Activated CD8-positive, alpha-beta memory T cell treated with anti-CD3 and anti-CD28 coated beads, Interleukin-2, amount 10 ng/mL, durations not matched to agents 7 days and 5 days (primary cell): Measurements from ENCODE around the gene B3GNT7. TPM values are rescaled to one million over a fixed set of nuclear protein-coding genes. Genes with fewer than 3 reads are reported as not detected.
A peak's percentile ranks its signal among the peaks of the same experiment; 100 is the strongest.
"Not testable (repeated sequence)": the region's sequence is repeated elsewhere in the genome, so short reads cannot be mapped to it uniquely, and the experiment has no call there.

Experiments
- ATAC-seq: fragments of 150-1000 bp; cut with Tn5 transposase; one replicate; pipeline ENCODE4 v1.10.0; 2021; ENCODE audit warnings: moderate library complexity
- CTCF ChIA-PET: fragments of 350-600 bp; sonication (Branson Sonifier 250); formaldehyde crosslinking; loops from one replicate; lab custom pipeline; 2021; ENCODE audit warnings: antibody characterized with exemption; lab: Charles Lee
- DNase-seq: peaks from one replicate; pipeline ENCODE4 v3.0.0-alpha.2; 2020
- H3K27ac Mint-ChIP-seq: one replicate; pipeline ENCODE4 v1.8.0; 2021; ENCODE audit warnings: mild to moderate bottlenecking, mixed read lengths
- H3K27me3 Mint-ChIP-seq: one replicate; pipeline ENCODE4 v1.8.0; 2021; ENCODE audit warnings: mixed read lengths
- H3K36me3 Mint-ChIP-seq: one replicate; pipeline ENCODE4 v1.8.0; 2021; ENCODE audit warnings: mild to moderate bottlenecking, mixed read lengths
- H3K4me1 Mint-ChIP-seq: one replicate; pipeline ENCODE4 v1.8.0; 2021; ENCODE audit warnings: mixed read lengths
- H3K4me3 Mint-ChIP-seq: one replicate; pipeline ENCODE4 v1.8.0; 2021; ENCODE audit warnings: mild to moderate bottlenecking, moderate library complexity, mixed read lengths
- H3K9me3 Mint-ChIP-seq: one replicate; pipeline ENCODE4 v1.8.0; 2022; ENCODE audit warnings: low read depth, mixed read lengths
- total RNA-seq, 2 experiments: library from RNA; stranded (reverse); gene quantifications; one replicate each; pipeline ENCODE4 v1.2.3, GENCODE V29; 2021

The B3GNT7 gene
- total RNA-seq, 2 experiments from 2014 or later: 0.47 to 0.49 TPM

GRCh38 chr2:231394211-231395141, 1.0 kb upstream of the B3GNT7 start:
- ATAC-seq (no peak), DNase-seq (no peak)
- Mint-ChIP-seq H3K9me3 (no peaks in the 10 kb centered on the region), H3K4me3 (peak overlapping the region; percentile 76), H3K27ac (peak overlapping the region; percentile 97), H3K4me1 (peaks cover 33% of the 10 kb centered on the region), H3K27me3 (peaks cover 21% of the 10 kb centered on the region), H3K36me3 (peaks cover 2% of the 10 kb centered on the region)
- CTCF ChIA-PET: interaction anchor here (0.6 to 5.7 kb wide), 9 partner anchors 8 to 1168 kb away, joined by 3 to 32 read pairs (median 5); no protein-coding TSS in a partner anchor

- peak overlapping the region; percentile 30 for H3K4me3 Mint-ChIP-seq
- ATAC-seq (no peak), DNase-seq (no peak)
- H3K4me1 Mint-ChIP-seq: peaks cover 33% of the 10 kb centered on the region
- no peaks in the 10 kb centered on the region for H3K9me3 Mint-ChIP-seq
- peaks cover 2% of the 10 kb centered on the region for H3K36me3 Mint-ChIP-seq
- peaks cover 21% of the 10 kb centered on the region for H3K27me3 Mint-ChIP-seq
- no peak overlapping the region for H3K27ac Mint-ChIP-seq
- CTCF ChIA-PET: interaction anchor here (0.7 to 5.7 kb wide), 6 partner anchors 10 to 344 kb away, joined by 3 to 32 read pairs (median 4); no protein-coding TSS in a partner anchor
Observed at GRCh38 chr2:231396058-231396821, 730 bp downstream of the B3GNT7 start.

DNA sequence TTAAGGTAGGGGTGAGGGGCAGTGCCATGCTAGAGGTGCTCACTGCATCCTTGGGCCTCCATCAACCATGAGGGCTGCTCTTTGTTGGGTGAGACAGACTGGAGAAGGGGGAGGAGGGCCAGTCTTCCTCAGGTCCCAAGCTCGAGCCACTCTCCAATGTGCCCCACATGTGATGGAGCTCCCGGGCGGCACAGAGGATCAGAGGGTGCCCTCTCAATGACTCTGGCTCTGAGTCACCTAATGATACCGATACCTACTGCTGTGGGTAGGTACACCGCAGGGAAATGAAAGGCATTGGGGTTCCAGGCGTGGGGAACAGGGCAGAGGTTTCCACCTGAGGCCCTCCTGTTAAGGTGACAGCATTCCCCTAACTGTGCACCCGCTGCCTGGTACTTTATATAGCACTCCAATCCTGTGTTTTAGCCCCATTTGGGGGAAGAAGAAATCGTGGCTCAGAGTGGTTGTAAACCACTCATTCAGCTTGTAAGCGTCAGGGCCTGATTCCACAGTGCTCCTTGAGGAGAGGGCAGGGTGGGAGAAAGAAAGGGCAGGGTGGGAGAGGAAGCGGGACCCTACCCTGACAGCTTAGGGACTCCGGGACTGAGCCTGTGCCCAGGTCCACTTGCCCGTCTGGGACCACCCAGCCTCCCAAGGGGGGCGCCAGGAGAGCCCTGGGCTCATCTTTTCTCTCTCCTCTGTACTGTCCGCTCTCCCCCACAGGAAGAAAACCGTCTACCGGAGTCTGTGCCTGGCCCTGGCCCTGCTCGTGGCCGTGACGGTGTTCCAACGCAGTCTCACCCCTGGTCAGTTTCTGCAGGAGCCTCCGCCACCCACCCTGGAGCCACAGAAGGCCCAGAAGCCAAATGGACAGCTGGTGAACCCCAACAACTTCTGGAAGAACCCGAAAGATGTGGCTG, 1.8 kb downstream of the B3GNT7 start:
- H3K4me3 Mint-ChIP-seq: no peak overlapping the region
- CTCF ChIA-PET: interaction anchor here (0.7 to 5.7 kb wide), 4 partner anchors 9 to 101 kb away, joined by 3 to 32 read pairs (median 4); no protein-coding TSS in a partner anchor
- peak; percentile 24 for ATAC-seq
- peaks cover 33% of the 10 kb centered on the region for H3K4me1 Mint-ChIP-seq
- H3K27ac Mint-ChIP-seq: no peak overlapping the region
- H3K27me3 Mint-ChIP-seq: peaks cover 23% of the 10 kb centered on the region
- H3K9me3 Mint-ChIP-seq: no peaks in the 10 kb centered on the region
- peaks cover 2% of the 10 kb centered on the region for H3K36me3 Mint-ChIP-seq
- DNase-seq: no peak

- Mint-ChIP-seq H3K9me3 (no peaks in the 10 kb centered on the region), H3K27me3 (peaks cover 29% of the 10 kb centered on the region), H3K4me1 (peaks cover 32% of the 10 kb centered on the region), H3K36me3 (peaks cover 2% of the 10 kb centered on the region), H3K4me3 (no peak overlapping the region), H3K27ac (no peak overlapping the region)
- ATAC-seq (no peak), DNase-seq (no peak)
- CTCF ChIA-PET: interaction anchor here (1.0 to 5.7 kb wide), 2 partner anchors 8 to 36 kb away, joined by 3 to 32 read pairs; no protein-coding TSS in a partner anchor
Observed at GRCh38 chr2:231397928-231398294, 2.4 kb downstream of the B3GNT7 start.

DNA sequence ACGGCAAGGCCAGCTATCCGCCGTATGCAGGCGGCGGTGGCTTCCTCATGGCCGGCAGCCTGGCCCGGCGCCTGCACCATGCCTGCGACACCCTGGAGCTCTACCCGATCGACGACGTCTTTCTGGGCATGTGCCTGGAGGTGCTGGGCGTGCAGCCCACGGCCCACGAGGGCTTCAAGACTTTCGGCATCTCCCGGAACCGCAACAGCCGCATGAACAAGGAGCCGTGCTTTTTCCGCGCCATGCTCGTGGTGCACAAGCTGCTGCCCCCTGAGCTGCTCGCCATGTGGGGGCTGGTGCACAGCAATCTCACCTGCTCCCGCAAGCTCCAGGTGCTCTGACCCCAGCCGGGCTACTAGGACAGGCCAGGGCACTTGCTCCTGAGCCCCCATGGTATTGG, 3.1 kb downstream of the B3GNT7 start:
- Mint-ChIP-seq H3K4me1 (peaks cover 25% of the 10 kb centered on the region), H3K9me3 (no peaks in the 10 kb centered on the region), H3K27ac (no peak overlapping the region), H3K4me3 (no peak overlapping the region), H3K36me3 (peaks cover 2% of the 10 kb centered on the region), H3K27me3 (peaks cover 35% of the 10 kb centered on the region)
- CTCF ChIA-PET: interaction anchor here (5.7 kb wide), 1 partner anchor 8 kb away, joined by 32 read pairs; no protein-coding TSS in a partner anchor
- DNase-seq: no peak
- no peak for ATAC-seq

DNA sequence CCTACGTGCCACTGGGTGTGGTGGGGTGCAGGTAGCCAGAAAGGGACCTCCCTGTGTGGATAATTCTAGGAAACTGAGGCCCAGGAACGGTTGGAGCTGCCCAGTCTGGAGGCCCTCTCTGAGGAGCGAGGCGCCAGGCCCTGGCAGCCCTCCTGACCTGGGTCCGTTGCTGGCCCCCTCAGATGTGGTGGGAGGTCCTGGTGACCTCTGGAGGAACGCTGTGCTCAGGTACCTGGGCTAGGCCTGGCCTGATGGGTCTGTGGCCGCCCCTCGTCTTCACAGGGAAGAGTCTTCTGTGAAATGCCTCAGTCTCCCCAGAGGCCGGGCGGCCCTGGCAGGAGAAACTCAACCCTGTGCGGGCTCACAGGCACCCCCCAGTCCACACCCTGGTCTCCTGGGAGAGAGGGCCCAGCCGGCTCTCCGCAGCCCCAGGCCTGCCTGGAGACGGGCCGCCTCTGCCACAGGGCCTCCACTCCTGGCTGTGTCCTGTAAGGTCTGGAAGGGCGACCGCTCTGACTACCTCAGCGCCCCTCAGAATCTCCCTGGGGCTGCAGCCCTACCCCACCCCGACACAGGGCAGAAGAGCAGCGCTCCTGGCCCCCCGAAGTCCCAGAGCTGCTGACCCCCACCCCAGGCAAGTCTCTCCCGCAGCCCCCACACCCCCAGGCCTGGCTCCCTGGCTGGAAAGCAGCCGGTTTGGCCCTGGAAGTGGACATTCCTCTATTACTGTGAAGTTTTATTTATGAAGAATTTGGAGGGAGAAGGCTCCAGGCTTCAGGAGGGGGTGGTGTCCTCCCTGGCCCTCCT, 3.7 kb downstream of the B3GNT7 start:
- no peak for DNase-seq
- Mint-ChIP-seq H3K27ac (no peak overlapping the region), H3K9me3 (no peaks in the 10 kb centered on the region), H3K27me3 (peaks cover 35% of the 10 kb centered on the region), H3K4me1 (peaks cover 18% of the 10 kb centered on the region), H3K36me3 (no peaks in the 10 kb centered on the region), H3K4me3 (no peak overlapping the region)
- CTCF ChIA-PET: interaction anchor here (1.3 to 5.7 kb wide), 5 partner anchors 7 to 295 kb away, joined by 3 to 32 read pairs (median 5); no protein-coding TSS in a partner anchor
- ATAC-seq: no peak

DNA sequence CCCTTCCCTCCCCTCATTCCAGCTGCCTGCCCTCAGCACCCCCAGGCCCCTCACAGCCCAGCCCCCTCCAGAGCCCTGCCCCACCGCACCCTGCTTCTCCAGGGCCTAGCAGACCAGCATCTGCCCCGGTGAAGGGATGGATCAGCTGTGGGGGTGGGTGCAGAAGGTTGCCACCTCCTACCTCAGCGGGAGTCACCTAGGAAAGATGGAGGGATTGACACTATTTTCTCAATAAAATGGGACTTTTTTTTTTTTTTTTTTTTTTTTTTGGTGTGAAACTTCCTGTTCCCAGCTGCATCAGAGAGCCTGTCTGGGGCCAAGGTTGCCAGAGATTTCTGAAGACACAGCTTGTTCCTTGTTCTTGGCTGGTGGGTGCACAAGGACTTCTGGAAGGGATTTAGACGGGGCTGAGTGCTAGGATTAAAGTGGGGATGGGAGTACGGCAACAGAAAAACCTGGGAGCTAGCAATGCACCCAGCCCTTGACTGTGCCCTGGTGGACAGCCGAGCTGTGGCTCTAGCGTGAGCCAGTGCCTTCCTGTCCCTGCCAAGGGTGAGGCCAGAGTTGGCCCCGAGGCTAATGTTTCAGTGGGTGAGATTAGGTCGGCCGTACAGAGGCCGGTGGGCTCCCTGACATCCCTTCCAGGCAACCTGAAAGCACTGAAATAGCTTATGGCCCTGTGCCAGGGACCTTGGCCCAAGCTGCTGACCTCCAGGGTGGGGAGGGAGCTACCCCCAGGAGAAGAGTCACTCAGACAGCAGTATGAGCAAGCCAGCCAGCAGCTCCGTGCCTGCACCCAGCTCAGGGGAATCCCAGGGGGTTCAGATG, 4.6 kb downstream of the B3GNT7 start:
- Mint-ChIP-seq H3K27ac (no peak overlapping the region), H3K27me3 (peaks cover 27% of the 10 kb centered on the region), H3K4me1 (peaks cover 11% of the 10 kb centered on the region), H3K4me3 (no peak overlapping the region), H3K9me3 (no peaks in the 10 kb centered on the region), H3K36me3 (no peaks in the 10 kb centered on the region)
- DNase-seq: no peak
- ATAC-seq: no peak
- CTCF ChIA-PET: interaction anchor here (0.8 to 2.0 kb wide), 7 partner anchors 11 to 296 kb away, joined by 3 to 5 read pairs (median 5); no protein-coding TSS in a partner anchor

DNA sequence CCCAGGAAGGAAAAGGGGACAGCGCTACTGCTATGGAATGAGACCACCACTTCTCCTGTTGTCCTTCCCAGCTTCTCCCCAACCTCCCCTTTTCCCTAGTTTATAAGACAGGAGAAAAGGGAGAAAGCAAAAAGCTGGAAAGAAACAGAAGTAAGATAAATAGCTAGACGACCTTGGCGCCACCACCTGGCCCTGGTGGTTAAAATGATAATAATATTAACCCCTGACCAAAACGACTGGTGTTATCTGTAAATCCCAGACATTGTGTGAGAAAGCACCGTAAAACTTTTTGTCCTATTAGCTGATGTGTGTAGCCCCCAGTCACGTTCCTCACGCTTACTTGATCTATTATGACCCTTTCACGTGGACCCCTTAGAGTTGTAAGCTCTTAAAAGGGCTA, 5.2 kb downstream of the B3GNT7 start:
- not testable (repeated sequence) for ATAC-seq, H3K36me3 Mint-ChIP-seq, H3K27ac Mint-ChIP-seq, DNase-seq, H3K4me3 Mint-ChIP-seq, H3K9me3 Mint-ChIP-seq
- H3K4me1 Mint-ChIP-seq: peaks cover 16% of the 10 kb centered on the region
- CTCF ChIA-PET: interaction anchor here (0.6 to 2.0 kb wide), 8 partner anchors 10 to 297 kb away, joined by 3 to 5 read pairs (median 4); no protein-coding TSS in a partner anchor
- peaks cover 26% of the 10 kb centered on the region for H3K27me3 Mint-ChIP-seq

DNA sequence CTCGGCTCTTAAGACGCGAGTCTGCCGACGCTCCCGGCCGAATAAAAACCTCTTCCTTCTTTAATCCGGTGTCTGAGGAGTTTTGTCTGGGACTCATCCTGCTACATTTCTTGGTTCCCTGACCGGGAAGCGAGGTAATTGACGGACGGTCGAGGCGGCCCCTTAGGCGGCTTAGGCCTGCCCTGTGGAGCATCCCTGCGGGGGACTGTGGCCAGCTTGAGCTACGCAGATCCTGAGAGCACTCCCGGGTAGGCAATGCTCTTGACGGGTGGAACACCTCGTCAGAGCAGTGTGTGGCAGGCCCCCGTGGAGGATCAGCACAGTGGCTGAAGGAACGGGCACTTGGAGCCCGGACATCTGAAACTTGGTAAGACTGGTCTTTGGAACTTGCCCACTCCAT, 5.6 kb downstream of the B3GNT7 start:
- H3K36me3 Mint-ChIP-seq, DNase-seq, H3K9me3 Mint-ChIP-seq, H3K27ac Mint-ChIP-seq, ATAC-seq, H3K4me3 Mint-ChIP-seq: not testable (repeated sequence)
- H3K27me3 Mint-ChIP-seq: peaks cover 26% of the 10 kb centered on the region
- CTCF ChIA-PET: interaction anchor here (0.6 to 2.0 kb wide), 6 partner anchors 10 to 201 kb away, joined by 3 to 5 read pairs (median 4); no protein-coding TSS in a partner anchor
- peaks cover 21% of the 10 kb centered on the region for H3K4me1 Mint-ChIP-seq

GRCh38 chr2:231403421-231404182, 8.1 kb downstream of the B3GNT7 start:
- ATAC-seq, H3K36me3 Mint-ChIP-seq, H3K27ac Mint-ChIP-seq, DNase-seq, H3K4me3 Mint-ChIP-seq, H3K9me3 Mint-ChIP-seq: not testable (repeated sequence)
- peaks cover 14% of the 10 kb centered on the region for H3K27me3 Mint-ChIP-seq
- CTCF ChIA-PET: interaction anchor here (1.2 kb wide), 1 partner anchor 106 kb away, joined by 3 read pairs; no protein-coding TSS in a partner anchor
- peaks cover 21% of the 10 kb centered on the region for H3K4me1 Mint-ChIP-seq
